ENCODE data around the gene MYO16. TPM values are rescaled to one million over a fixed set of nuclear protein-coding genes. Genes with fewer than 3 reads are reported as not detected.

Gene MYO16
- total RNA-seq, 1 donor from 2014 or later = not detected

DNA sequence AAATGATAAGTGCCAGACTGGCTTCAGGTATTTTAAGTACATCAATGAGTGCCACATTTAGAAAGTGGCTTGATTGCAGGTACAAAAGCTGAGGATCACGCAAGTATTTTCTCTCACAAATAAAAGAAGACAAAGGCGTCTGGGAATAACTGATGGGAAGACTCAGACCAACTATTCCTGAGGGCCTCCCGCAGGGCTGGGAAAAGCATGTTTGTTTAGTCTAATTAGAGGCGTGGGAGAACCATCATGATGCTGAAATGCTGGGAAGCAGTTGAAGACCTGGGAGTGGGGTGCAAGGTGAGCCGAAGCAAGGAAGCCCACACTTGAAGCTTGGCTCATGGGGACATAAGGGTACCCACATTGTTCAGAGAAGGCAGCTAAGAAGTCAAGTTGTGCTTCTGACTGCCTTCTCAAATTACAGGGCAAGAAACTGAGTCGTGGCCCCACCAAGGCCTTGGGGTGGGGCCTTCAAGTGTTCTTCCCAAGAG, 536.0 kb downstream of the MYO16 start:
- no peak overlapping the region for H3K4me3 Mint-ChIP-seq
- peaks cover 3% of the 10 kb centered on the region for H3K27me3 Mint-ChIP-seq
- DNase-seq = peak; percentile 27
- no peaks in the 10 kb centered on the region for H3K9me3 Mint-ChIP-seq
- H3K36me3 Mint-ChIP-seq (ENCODE audit: low read depth) = no peaks in the 10 kb centered on the region
- H3K27ac Mint-ChIP-seq = no peak overlapping the region
- intact Hi-C loops (cut with micrococcal nuclease) = no loop called here
- H3K4me1 Mint-ChIP-seq = peaks cover 4% of the 10 kb centered on the region

DNA sequence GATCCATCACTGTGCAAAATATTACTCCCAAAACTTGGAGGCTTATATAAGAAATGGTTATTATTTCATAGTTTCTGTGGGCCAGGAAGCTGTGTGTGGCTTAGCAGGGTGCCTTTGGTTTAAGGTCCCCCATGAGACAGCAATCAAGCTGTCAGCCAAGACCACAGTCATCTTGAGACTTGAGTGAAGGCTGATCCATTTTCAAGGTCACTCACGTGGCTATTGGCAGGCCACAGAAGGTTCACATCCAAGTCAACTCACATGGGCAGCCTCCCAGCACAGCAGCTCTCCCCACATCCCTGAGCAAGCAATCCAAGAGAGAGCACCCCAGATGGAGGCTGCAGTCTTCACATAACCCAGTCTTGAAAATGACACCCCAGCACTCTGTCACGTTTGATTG, 537.4 kb downstream of the MYO16 start:
- H3K9me3 Mint-ChIP-seq = no peaks in the 10 kb centered on the region
- DNase-seq = no peak
- no peaks in the 10 kb centered on the region for H3K36me3 Mint-ChIP-seq (ENCODE audit: low read depth)
- intact Hi-C loops (cut with micrococcal nuclease) = no loop called here
- H3K4me3 Mint-ChIP-seq = no peak overlapping the region
- no peak overlapping the region for H3K27ac Mint-ChIP-seq
- peaks cover 3% of the 10 kb centered on the region for H3K27me3 Mint-ChIP-seq
- H3K4me1 Mint-ChIP-seq = peaks cover 4% of the 10 kb centered on the region

DNA sequence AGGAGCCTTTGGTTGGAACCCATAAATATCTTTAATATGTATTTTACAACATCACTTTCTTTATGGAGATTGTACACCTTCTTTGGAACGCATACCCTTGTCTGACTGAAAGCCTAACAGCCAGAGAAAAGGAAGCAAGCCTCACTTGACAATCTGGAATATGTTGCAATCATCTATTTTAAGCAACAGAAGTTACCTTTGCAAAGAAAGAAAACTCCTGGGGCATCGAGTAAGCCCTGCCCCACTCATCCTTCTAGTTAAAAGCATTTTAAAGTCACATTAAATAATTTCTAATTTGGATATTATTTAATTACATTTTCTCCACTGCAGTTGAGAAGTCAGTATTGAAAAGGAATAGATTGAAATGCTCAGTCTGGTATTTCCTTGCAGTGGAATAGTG, 542.7 kb downstream of the MYO16 start:
- Mint-ChIP-seq H3K27me3 (peaks cover 1% of the 10 kb centered on the region), H3K27ac (no peak overlapping the region), H3K9me3 (no peaks in the 10 kb centered on the region), H3K4me1 (no peaks in the 10 kb centered on the region), H3K36me3 (ENCODE audit: low read depth) (no peaks in the 10 kb centered on the region), H3K4me3 (no peak overlapping the region)
- DNase-seq = no peak
- intact Hi-C loops (cut with micrococcal nuclease) = no loop called here

DNA sequence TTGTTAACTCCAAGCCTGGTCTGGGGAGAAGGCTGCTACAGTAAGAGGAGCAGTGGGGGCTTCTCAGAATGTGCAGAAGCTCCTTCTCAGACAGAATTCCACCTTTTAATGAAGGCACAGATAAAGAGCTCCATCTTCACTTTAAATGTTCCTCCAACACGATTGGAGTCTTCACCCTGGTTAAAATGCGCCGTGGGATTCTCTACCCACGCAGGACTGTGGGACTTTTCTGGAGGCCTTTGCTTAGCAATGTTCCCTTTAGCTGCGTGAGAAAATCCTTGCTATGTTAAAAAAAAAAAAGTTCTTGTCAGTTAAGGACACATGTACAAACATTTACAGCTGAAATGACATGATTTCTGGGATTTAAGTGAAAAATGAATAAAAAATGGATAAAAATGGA, 546.3 kb downstream of the MYO16 start:
- Mint-ChIP-seq H3K36me3 (ENCODE audit: low read depth) (no peaks in the 10 kb centered on the region), H3K4me1 (no peaks in the 10 kb centered on the region), H3K27me3 (peaks cover 1% of the 10 kb centered on the region), H3K4me3 (no peak overlapping the region), H3K9me3 (no peaks in the 10 kb centered on the region), H3K27ac (no peak overlapping the region)
- no peak for DNase-seq
- intact Hi-C loops (cut with micrococcal nuclease) = no loop called here

DNA sequence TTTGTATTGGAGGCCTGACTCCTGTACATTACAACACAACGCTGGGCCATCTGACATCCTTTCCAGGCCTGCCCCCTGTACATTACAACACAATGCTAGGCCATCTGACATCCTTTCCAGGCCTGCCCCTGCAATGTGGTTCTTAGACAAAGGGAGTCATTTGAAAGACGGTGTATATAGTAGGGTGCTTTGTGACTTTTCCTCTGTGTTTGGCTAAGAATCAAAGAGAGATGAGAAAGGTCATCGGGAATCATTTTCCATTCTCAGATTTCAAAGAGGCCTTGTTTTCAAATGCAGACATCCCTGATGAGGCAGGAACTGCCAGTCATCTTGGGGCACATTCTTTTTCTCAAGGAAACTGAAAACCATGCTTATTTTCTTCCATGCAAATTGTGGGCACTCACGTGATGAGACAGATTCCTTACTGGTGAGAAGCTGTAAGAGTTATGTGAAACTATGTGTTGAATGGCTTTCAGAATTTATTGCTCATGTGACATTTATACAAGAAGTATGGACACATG, 551.6 kb downstream of the MYO16 start:
- DNase-seq = no peak
- Mint-ChIP-seq H3K4me1 (no peaks in the 10 kb centered on the region), H3K27me3 (no peaks in the 10 kb centered on the region), H3K27ac (no peak overlapping the region), H3K9me3 (no peaks in the 10 kb centered on the region), H3K4me3 (no peak overlapping the region), H3K36me3 (ENCODE audit: low read depth) (no peaks in the 10 kb centered on the region)
- intact Hi-C loops (cut with micrococcal nuclease) = no loop called here

DNA sequence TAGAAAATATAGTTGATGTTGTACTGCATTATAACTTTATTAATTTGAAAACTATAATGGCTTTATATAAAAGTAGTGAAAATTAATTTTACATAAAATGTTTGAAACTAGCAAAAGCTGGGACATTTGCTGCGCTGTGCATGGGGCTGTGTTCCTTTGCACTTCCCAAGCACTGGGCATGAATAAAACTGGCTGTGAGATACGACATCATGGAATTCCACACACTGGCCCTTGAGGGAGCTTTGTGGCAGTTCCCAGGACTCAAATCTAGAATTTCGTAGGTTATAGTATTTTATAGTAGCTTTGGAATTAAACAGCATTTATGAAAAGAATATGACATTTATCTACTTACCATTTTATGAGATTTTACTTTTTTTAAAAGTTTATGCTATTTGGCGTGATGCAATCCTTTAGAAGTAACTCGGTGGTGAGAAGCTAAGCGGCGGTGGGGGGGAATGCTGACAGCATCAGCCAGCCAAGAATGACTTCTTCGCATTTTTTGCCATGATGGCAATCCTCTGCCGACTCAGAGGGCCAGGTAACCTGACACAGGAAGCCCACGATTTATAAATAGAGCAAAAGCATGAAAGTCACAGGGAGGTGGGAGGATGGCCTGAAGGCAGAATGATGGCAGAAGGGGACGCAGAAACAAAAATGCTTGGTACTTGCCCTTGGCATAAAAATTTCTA, 553.5 kb downstream of the MYO16 start:
- Mint-ChIP-seq H3K9me3 (no peaks in the 10 kb centered on the region), H3K27me3 (no peaks in the 10 kb centered on the region), H3K36me3 (ENCODE audit: low read depth) (no peaks in the 10 kb centered on the region), H3K4me3 (no peak overlapping the region), H3K4me1 (no peaks in the 10 kb centered on the region), H3K27ac (no peak overlapping the region)
- DNase-seq = no peak
- intact Hi-C loops (cut with micrococcal nuclease) = no loop called here

DNA sequence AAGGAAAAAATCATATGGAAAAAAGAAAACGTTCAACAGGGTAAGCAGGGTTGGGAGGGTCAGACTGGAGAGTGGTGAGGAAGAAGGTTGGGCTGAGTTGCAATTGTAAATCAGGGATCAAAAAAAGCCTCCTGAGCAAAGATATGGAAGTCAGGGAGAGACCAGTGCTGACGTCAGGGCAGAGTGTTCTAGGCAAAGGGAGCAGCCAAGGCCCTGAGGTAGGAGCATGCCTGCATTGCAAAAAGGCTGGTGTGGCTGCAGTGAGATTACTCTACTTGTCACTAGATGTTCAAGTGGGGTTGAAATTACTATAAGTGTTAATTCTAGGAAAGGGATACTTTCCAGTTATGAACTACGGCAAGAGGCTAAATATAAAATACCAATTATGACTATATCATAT, 562.0 kb downstream of the MYO16 start:
- Mint-ChIP-seq H3K27me3 (no peaks in the 10 kb centered on the region), H3K4me3 (no peak overlapping the region), H3K4me1 (no peaks in the 10 kb centered on the region), H3K27ac (no peak overlapping the region), H3K9me3 (no peaks in the 10 kb centered on the region), H3K36me3 (ENCODE audit: low read depth) (no peaks in the 10 kb centered on the region)
- intact Hi-C loops (cut with micrococcal nuclease) = no loop called here
- no peak for DNase-seq

DNA sequence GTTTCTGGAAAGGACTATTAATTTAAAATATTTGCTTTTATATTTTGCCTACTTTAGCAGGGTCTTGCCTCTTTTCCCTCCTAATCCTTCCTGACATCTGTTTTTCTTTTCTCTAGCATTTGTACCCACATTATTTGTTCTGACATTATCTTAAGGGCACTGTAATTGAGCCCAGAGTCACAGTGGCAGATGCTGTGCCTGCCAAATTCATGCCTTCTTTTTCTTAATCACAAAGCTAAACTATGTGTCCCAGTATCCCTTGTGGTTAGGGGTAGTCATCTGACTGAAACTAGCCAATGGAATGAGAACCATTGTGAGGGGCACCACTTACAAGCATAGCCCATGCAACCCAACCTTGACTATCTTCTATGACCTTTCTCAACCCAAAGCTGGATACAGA, 562.9 kb downstream of the MYO16 start:
- no peak overlapping the region for H3K27ac Mint-ChIP-seq
- no peaks in the 10 kb centered on the region for H3K9me3 Mint-ChIP-seq

DNA sequence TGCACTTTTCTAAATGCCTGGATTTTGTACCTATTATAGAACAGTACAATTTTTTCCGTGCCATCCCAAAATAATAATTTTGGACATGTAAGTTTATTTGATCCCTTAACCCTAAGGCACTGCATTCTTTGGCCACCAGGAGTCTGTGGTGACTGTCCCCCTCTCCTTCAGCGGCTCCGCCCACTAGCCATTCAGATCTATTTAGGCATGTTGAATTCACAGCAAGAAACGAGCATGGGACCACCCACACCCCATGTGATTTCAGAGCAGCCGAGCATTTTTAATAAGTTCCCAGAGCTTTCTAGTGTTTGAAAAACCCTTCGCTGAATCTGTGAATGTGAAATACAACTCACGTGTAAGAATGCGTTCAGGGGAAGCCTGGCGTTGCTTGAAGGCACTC, 567.5 kb downstream of the MYO16 start:
- DNase-seq = no peak
- intact Hi-C loops (cut with micrococcal nuclease) = no loop called here
- Mint-ChIP-seq H3K4me1 (no peaks in the 10 kb centered on the region), H3K36me3 (ENCODE audit: low read depth) (no peaks in the 10 kb centered on the region), H3K27ac (no peak overlapping the region), H3K27me3 (no peaks in the 10 kb centered on the region), H3K4me3 (no peak overlapping the region), H3K9me3 (no peaks in the 10 kb centered on the region)

More for the DNA sequence above, 562.9 kb downstream of the MYO16 start:
- Mint-ChIP-seq H3K4me3 (no peak overlapping the region), H3K4me1 (no peaks in the 10 kb centered on the region), H3K36me3 (ENCODE audit: low read depth) (no peaks in the 10 kb centered on the region), H3K27me3 (no peaks in the 10 kb centered on the region)
- intact Hi-C loops (cut with micrococcal nuclease) = no loop called here
- DNase-seq = no peak

DNA sequence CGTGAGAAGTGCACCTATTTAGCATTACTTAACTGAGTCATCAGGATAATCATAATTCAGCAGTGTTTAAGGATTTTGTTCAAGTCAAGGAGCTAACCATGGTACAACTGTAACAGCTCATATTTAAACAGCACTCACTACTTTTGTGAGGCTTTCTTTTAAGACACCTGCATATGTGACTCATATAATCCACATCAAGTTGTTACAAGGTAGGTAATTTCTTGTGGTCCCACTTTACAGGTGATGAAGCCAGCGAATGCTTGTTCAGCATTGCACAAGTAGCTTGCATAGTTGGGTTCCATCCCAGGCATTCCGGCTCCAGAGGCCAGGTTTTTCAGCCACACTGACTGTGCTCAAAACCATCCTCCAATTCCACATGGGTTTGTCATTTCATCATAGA, 569.2 kb downstream of the MYO16 start:
- Mint-ChIP-seq H3K9me3 (no peaks in the 10 kb centered on the region), H3K4me1 (no peaks in the 10 kb centered on the region), H3K27me3 (no peaks in the 10 kb centered on the region), H3K36me3 (ENCODE audit: low read depth) (no peaks in the 10 kb centered on the region), H3K27ac (no peak overlapping the region), H3K4me3 (no peak overlapping the region)
- intact Hi-C loops (cut with micrococcal nuclease) = no loop called here
- DNase-seq = no peak

DNA sequence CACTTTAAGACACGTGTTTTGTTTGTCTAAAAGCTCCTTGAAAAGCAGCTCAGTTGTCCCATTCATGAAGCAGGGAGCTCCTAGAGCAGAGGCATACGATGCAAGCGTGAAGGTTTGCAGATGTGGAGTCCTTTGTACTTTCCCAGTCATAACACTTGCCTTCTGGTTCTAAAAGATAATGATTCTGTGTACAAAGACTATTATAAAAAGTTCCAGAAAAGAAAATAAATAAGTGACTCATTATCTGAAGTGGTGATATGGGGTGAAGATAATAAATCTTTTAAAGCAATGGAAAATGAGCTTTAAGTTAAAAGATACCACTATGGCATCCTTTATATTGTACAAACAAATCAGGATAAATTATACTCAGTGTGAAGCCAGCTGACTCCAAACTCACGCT, 569.9 kb downstream of the MYO16 start:
- H3K27ac Mint-ChIP-seq = no peak overlapping the region
- no peak overlapping the region for H3K4me3 Mint-ChIP-seq
- no peaks in the 10 kb centered on the region for H3K9me3 Mint-ChIP-seq
- intact Hi-C loops (cut with micrococcal nuclease) = no loop called here
- H3K36me3 Mint-ChIP-seq (ENCODE audit: low read depth) = no peaks in the 10 kb centered on the region
- no peaks in the 10 kb centered on the region for H3K27me3 Mint-ChIP-seq
- H3K4me1 Mint-ChIP-seq = no peaks in the 10 kb centered on the region
- no peak for DNase-seq

DNA sequence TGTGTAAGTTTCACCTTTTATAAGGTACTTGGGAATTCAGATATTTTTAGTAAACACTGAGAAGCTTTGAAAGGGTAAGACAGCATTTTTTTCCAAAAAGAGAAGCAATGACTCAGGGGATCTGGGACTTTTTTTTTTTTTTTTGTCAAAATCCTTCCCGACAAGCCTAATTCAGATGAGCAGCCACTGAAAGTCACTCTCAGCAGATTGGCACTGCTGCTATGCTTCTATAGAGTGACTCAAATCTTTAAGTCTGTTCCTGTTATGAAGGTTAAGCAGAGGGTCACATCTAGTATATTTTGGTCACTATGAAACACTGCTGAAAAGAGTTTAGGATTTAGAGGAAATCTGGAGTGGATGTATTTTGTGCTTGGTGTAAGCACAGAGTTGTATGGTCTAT, 571.1 kb downstream of the MYO16 start:
- no peak for DNase-seq
- Mint-ChIP-seq H3K27me3 (no peaks in the 10 kb centered on the region), H3K4me3 (no peak overlapping the region), H3K4me1 (no peaks in the 10 kb centered on the region), H3K27ac (no peak overlapping the region), H3K36me3 (ENCODE audit: low read depth) (no peaks in the 10 kb centered on the region), H3K9me3 (no peaks in the 10 kb centered on the region)
- intact Hi-C loops (cut with micrococcal nuclease) = no loop called here

DNA sequence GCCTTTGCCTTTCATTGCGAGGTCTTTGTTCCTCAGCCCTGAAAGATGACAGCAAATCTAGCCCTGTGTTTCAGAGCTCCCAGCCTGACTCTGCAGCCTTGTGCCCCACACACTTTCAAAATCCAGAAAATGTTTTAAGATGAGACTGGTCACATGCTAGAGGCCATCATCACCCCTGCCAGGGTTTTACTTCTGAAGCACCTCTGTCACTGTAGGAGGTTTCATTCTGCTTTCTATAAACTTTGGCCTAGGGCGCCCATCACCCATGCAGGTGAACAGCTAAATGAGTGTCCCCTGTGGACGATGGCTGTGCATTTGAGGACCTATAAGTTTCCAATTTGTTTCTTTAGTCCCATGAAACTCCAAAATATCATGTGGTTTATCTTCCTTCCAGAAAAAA, 574.2 kb downstream of the MYO16 start:
- no peaks in the 10 kb centered on the region for H3K9me3 Mint-ChIP-seq
- H3K27me3 Mint-ChIP-seq = no peaks in the 10 kb centered on the region
- no peaks in the 10 kb centered on the region for H3K36me3 Mint-ChIP-seq (ENCODE audit: low read depth)
- no peak overlapping the region for H3K4me3 Mint-ChIP-seq
- no peak for DNase-seq
- H3K4me1 Mint-ChIP-seq = no peaks in the 10 kb centered on the region
- intact Hi-C loops (cut with micrococcal nuclease) = no loop called here
- H3K27ac Mint-ChIP-seq = no peak overlapping the region

DNA sequence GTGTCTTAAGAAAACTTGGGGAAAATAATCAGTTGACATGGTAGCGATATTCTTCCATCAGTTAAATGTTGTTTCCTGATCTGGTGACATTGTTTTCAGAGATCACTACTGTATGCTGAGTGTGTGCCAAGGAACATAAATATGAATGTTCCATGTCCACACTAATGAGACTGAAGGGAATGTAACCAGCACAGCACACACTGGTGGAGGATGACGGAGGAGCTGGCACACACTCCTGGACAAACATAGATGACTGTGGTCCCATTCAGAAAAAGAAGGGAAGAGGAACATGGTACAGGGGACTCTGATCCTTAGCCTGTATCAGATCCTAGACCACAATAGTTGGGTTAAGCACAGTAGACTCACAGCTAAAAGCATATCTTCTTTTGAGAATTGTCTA, 574.8 kb downstream of the MYO16 start:
- no peaks in the 10 kb centered on the region for H3K36me3 Mint-ChIP-seq (ENCODE audit: low read depth)
- no peak for DNase-seq
- H3K27me3 Mint-ChIP-seq = no peaks in the 10 kb centered on the region
- H3K27ac Mint-ChIP-seq = no peak overlapping the region
- intact Hi-C loops (cut with micrococcal nuclease) = no loop called here
- H3K4me3 Mint-ChIP-seq = no peak overlapping the region
- no peaks in the 10 kb centered on the region for H3K9me3 Mint-ChIP-seq
- no peaks in the 10 kb centered on the region for H3K4me1 Mint-ChIP-seq

DNA sequence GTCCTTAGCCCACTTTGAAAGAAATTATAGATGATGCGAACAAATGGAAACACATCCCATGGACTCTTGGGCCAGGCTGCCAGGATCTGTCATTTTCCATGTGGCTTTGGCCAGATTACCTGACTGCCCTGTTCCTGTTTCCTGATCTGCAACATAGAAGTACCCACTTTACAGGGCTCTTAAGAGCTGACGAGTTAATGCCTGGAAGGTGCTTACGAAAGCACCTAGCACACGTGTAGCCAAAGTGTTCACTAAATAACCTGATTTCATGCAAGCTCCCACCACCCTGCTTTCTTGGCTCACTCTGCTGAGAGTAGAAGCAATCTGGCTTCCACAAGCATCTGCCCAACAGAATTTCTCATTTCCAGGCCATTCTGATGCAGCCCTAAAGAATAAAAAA, 575.2 kb downstream of the MYO16 start:
- H3K36me3 Mint-ChIP-seq (ENCODE audit: low read depth) = no peaks in the 10 kb centered on the region
- H3K27me3 Mint-ChIP-seq = no peaks in the 10 kb centered on the region
- H3K4me3 Mint-ChIP-seq = no peak overlapping the region
- no peaks in the 10 kb centered on the region for H3K9me3 Mint-ChIP-seq
- H3K27ac Mint-ChIP-seq = no peak overlapping the region
- no peak for DNase-seq
- intact Hi-C loops (cut with micrococcal nuclease) = no loop called here
- H3K4me1 Mint-ChIP-seq = no peaks in the 10 kb centered on the region

Data from activated CD4-positive, alpha-beta T cell treated with anti-CD3 and anti-CD28 coated beads, Interleukin-2, amount 10 ng/mL, durations not matched to agents 24 days and 14 days (primary cell).